ENCODE results near the gene STK16. TPM values are rescaled to one million over a fixed set of nuclear protein-coding genes. Genes with fewer than 3 reads are reported as not detected.

The STK16 gene
- total and polyA plus RNA-seq, 2 of the 13 experiments (the other 11 are each of a cell fraction or from before 2014, with no cell fraction given): 28.0 to 50.9 TPM

- TF ChIP-seq, protein P1, sequence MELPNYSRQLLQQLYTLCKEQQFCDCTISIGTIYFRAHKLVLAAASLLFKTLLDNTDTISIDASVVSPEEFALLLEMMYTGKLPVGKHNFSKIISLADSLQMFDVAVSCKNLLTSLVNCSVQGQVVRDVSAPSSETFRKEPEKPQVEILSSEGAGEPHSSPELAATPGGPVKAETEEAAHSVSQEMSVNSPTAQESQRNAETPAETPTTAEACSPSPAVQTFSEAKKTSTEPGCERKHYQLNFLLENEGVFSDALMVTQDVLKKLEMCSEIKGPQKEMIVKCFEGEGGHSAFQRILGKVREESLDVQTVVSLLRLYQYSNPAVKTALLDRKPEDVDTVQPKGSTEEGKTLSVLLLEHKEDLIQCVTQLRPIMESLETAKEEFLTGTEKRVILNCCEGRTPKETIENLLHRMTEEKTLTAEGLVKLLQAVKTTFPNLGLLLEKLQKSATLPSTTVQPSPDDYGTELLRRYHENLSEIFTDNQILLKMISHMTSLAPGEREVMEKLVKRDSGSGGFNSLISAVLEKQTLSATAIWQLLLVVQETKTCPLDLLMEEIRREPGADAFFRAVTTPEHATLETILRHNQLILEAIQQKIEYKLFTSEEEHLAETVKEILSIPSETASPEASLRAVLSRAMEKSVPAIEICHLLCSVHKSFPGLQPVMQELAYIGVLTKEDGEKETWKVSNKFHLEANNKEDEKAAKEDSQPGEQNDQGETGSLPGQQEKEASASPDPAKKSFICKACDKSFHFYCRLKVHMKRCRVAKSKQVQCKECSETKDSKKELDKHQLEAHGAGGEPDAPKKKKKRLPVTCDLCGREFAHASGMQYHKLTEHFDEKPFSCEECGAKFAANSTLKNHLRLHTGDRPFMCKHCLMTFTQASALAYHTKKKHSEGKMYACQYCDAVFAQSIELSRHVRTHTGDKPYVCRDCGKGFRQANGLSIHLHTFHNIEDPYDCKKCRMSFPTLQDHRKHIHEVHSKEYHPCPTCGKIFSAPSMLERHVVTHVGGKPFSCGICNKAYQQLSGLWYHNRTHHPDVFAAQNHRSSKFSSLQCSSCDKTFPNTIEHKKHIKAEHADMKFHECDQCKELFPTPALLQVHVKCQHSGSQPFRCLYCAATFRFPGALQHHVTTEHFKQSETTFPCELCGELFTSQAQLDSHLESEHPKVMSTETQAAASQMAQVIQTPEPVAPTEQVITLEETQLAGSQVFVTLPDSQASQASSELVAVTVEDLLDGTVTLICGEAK (IDR thresholded peaks at IDR 0.05): no peak
- TF ChIP-seq, protein P1 (CRISPR knock-in tag; IDR thresholded peaks at IDR 0.05): no peak
- TF ChIP-seq HOXA3 (CRISPR knock-in tag; IDR thresholded peaks at IDR 0.05) (no peak), AGO2 (optimal IDR thresholded peaks at IDR 0.05; ENCODE audit: low read depth, low read length) (peak; percentile 66), RBFOX2 (IDR thresholded peaks at IDR 0.05; ENCODE audit: low read depth, low read length) (peak; percentile 74), U2AF1 (optimal IDR thresholded peaks at IDR 0.05; ENCODE audit: low read depth, low read length) (no peak), NR2C2 (CRISPR knock-in tag; IDR thresholded peaks at IDR 0.05; ENCODE audit: borderline replicate concordance) (0 out of 2 replicates have a peak, but pooled peaks have one; percentile 0), AGO1 (IDR thresholded peaks at IDR 0.05; ENCODE audit: low read depth, low read length, poor library complexity, severe bottlenecking) (peak; percentile 32), ZNF597 (CRISPR knock-in tag; IDR thresholded peaks at IDR 0.05) (no peak), ZNF362 (CRISPR knock-in tag; IDR thresholded peaks at IDR 0.05; ENCODE audit: borderline replicate concordance) (no peak)
- TF ChIP-seq, protein P2, sequence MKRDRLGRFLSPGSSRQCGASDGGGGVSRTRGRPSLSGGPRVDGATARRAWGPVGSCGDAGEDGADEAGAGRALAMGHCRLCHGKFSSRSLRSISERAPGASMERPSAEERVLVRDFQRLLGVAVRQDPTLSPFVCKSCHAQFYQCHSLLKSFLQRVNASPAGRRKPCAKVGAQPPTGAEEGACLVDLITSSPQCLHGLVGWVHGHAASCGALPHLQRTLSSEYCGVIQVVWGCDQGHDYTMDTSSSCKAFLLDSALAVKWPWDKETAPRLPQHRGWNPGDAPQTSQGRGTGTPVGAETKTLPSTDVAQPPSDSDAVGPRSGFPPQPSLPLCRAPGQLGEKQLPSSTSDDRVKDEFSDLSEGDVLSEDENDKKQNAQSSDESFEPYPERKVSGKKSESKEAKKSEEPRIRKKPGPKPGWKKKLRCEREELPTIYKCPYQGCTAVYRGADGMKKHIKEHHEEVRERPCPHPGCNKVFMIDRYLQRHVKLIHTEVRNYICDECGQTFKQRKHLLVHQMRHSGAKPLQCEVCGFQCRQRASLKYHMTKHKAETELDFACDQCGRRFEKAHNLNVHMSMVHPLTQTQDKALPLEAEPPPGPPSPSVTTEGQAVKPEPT (CRISPR knock-in tag; IDR thresholded peaks at IDR 0.05; ENCODE audit: low read depth): peak; percentile 55; the same call in 1 of the 2 replicates
Measured at GRCh38 chr2:219215871-219216534, 29.3 kb upstream of the STK16 start (continued).
